NCI-H748 (cell line): Measurements from ENCODE around the gene ZNF701.
"Not testable (repeated sequence)": the region's sequence is repeated elsewhere in the genome, so short reads cannot be mapped to it uniquely, and the experiment has no call there.

Experiments used
- DNase-seq: peaks from one replicate; lab custom pipeline; 2025; ENCODE audit not compliant: unreplicated experiment; lab: John Stamatoyannopoulos, UW

The ZNF701 gene

DNA sequence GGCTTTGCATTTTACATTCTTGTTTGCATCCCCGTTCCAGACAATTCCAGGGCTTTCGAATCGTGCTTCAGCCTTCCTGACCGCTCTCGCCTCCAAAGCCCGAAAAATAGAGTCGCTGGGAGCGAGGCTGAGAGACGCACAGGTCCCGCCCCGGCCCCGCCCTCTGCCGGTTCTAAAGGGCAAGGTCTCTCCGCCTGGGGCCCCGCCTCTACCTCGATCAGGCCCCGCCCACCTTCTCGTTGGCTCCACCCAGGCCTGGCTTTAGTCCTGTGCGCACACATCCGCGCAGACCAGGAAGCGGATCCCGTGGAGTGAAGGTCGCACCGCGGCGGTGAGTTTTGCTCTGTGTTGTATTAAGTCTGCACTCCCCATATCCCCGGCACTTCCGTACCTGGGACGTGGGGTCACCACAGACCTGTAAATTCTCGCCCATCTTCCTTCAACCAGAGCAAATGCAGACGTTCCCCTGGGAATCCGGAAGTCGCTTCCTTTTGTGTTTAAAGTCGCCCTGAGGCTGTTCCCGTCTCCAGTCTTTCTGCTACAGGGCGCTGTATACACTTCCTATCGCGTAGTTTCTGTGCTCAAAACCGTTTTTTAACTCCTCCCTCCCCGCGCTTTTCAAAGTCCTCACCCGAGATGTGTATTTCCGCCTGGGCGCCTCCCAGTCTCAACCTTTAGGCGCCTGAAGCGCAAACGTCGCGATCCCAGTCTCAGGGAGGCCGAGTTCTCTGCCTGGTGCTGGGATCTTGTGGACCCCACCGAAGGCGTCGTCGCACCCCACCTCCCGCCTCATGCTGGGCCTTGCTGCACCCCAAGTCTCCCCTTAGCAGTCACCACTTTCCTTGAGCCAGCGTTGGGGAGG, at the start of gene ZNF701:
ZNF701 (plus strand) TSS at position 288 of the 862 bp plus-strand sequence. CDS start 3,861 bp downstream, outside the sequence.
- peak; percentile 94 for DNase-seq

DNA sequence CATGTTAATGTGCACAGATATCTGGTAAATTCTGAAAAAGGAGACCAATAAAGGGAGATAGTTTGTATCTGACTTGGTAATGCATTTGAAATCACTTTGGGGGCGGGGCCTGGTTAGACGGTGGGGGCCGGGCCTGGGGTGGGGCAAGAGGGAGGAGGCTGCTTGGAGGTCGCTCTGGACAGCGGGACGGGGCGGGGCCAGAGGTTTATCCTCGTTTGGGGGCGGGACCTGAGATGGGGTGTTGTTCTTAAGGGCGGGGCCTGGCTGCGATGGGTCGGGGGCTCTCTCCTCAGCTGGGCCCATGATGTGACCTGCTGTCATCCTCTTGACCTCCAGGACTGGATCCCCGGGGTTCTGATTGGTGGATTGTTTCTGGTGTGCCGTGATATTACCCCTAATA, 47.5 kb upstream of the ZNF701 start:
- DNase-seq: no peak

DNA sequence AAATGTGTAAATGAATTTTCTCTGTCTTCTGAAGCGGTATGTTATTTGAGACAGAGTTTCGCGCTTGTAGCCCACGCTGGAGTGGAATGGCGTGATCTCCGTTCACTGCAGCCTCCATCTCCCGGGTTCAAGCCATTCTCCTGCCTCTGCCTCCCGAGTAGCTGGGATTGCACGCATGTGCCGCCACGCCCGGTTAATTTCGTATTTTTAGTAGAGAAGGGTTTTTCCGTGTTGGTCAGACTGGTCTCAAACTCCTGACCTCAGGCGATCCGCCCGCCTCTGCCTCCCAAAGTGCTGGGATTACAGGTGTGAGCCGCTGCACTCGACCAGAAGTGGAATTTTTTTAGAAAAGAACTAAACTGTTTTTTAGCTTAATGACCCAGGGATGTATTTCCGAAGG, 46.0 kb upstream of the ZNF701 start:
- no peak for DNase-seq

DNA sequence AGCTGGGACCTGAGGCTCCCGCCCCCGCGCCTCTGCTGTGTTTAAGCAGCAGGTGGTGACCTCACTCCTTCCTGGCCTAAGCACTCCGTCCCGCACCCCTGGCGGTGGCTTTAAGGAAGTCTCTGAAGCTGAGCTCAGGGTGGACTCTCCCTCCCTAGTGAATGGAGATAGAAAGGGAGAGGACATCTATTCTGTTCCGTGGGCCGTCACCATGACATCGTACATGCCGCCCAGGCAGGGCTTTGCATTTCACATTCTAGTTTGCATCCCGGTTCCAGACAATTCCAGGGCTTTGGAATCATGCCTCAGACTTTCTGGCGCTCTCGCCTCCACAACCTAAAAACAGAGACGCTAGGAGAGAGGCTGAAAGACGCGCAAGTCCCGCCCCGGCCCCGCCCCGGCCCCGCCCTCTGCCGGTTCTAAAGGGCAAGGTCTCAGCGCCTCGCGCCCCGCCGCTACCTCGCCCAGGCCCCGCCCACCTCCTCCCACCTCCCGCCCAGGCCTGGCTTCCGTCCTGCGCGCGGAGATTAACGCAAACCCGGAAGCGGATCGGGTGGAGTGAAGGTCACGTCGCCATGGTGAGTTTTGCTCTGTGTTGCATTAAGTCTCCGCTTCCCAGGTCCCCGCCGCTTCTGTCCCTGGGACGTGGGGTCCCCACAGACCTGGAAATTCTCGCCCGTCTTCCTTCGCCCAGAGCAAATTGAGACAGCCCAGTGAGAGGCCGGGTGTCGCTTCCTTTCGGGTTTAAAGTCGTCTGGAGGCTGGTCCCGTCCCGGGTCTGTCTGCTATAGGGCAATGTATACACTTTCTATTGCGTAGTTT, 42.7 kb upstream of the ZNF701 start, which contains the start of gene ZNF808:
ZNF808 (plus strand) TSS at position 535 of the 822 bp plus-strand sequence. CDS start 15,617 bp downstream, outside the sequence.
- peak; percentile 96 for DNase-seq

DNA sequence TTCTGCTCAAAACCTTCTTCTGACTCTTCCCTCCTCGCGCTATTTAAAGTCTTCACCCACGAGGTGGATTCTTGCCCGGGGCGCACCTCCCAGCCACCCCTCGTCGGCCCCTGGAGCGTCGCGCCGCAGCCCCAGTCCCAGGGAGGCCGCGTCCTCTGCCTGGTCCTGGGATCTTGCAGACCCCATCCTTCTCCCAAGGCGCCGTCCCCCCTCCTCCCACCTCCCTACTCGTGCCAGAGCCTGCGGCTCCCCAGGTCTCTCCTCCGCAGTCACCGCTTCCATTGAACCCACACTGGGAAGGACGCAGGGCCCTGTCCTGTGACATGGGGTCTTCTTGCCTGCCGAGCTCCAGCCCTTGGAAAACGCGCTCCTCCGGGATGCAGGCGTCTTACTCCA, 42.1 kb upstream of the ZNF701 start:
- no peak for DNase-seq

DNA sequence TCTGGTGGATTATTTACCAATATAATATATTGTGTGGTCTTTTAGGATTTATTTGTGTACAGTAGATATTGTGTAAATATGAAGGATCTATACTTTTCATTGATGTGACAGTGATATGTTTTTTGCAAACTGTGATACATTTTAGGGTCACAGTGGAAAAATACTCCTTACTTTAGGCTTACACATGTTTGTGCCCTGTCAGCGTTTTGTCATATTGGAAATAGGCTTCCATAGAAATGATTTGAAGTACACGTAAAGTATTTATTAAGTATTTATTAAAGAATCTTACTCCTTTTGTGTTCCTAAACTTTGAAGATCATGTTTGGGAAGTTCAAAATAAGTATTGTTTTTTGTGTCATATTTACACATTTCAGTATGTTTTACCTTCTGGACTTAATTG, 37.6 kb upstream of the ZNF701 start:
- no peak for DNase-seq

DNA sequence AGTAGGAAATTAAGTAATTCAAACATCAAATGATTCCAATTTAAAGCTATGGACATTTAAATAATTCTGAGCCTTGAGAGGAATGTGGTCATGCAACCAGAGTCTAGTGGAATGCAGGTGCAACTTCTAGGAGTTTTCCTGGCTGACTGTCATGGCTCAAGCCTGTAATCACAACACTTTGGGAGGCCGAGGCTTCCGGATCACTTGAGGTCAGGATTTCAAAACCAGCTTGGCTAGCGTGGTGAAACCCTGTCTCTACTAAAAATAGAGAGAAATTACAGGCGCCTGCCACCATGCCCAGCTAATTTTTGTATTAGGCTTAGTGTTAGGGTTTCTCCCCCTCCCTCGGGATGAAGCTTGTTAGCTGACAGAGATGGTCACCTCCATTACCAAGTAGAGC, 36.2 kb upstream of the ZNF701 start:
- no peak for DNase-seq

DNA sequence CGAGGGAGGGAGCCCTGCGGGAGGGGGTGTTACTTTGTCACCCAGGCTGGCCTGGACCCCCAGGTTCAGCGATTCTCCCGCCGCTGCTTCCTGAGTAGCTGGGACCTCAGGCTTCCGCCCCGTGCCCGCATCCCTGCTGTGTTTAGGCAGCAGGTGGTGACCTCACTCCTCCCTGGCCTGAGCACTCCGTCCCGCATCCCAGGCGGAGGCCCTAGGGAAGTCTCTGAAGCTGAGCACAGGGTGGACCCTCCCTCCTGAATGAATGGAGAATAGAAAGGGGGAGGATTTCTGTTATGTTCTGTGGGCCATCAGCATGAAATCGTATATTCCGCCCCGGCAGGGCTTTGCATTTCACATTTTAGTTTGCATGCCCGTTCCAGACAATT, 34.7 kb upstream of the ZNF701 start:
- not testable (repeated sequence) for DNase-seq

DNA sequence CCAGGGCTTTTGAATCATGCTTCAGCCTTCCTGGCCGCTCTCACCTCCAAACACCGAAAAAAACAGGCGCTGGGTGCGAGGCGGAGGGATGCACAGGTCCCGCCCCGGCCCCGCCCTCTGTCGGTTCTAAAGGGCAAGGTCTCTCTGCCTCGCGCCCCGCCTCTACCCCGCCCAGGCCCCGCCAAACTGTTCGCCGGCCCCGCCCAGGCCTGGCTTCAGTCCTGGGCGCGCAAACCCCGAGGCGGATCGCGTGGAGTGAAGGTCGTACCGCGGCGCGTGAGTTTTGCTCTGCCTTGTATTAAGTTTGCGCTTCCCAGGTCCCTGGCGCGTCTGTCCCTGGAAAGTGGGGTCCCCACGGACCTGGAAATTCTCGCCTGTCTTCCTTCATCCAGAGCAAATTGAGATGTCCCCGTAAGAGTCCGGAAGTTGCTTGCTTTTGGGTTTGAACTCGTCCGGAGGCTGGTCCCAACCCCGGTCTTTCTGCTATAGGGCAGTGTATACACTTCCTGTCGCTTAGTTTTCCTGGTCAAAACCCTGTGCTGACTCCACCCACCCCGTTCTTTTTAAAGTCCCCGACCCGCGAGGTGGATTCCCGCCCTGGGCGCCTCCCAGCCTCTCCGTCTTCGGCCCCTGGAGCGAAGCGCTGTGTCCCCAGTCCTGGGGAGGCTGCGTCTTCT, 34.2 kb upstream of the ZNF701 start:
- peak; percentile 83 for DNase-seq

DNA sequence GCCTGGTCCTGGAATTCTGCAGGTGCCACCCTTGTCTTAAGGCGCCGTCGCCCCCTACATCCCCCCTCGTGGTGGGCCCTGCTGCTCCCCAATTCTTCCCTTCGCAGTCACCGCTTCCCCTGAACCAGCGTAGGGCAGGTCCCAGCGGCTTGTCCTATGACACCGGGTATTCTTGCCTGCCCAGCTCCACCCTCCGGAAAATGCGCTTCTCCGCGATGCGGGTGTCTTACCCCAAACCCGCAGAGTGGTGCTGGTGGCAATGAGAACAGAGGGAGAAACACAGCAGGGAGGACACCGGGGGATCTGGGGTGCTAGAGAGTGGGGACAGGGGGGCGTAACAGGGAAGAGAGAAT, 33.7 kb upstream of the ZNF701 start:
- no peak for DNase-seq

DNA sequence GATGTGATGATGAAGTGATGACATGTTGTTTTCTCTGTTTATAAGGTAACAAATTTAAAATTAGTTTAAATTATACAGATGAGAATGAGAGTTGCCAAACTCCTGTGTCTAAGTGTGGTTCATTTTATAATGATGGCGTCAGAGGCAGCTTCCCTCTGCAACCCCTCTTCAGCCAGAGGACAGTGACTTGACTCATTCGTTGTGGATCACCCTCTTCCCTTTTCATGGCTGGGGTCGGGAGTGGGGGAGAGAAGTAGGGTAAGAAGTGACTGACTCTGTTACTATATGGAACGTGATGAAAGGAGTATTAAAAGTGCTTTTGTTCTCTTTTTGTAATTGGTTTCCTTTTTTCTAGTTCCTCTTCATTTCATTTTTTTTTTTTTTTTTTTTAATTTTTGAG, 31.3 kb upstream of the ZNF701 start:
- DNase-seq: not testable (repeated sequence)

DNA sequence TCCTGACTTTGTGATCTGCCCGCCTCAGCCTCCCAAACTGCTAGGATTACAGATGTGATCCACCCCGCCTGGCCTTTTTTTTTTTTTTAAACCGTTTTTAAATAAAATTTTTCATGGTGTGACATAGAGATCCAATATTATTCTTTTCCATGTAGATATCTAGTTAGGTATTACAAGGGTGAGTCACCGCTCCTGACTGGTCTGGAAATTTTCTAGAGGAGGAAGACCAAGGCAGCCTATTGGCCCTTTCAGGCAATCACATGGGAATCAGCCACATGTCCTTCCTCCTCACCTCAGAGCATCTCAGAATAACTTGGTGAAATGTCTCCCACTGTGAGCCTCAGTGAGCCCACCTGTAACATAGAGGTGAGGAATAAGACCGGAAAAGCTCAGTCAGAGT, 28.9 kb upstream of the ZNF701 start:
- DNase-seq: not testable (repeated sequence)

DNA sequence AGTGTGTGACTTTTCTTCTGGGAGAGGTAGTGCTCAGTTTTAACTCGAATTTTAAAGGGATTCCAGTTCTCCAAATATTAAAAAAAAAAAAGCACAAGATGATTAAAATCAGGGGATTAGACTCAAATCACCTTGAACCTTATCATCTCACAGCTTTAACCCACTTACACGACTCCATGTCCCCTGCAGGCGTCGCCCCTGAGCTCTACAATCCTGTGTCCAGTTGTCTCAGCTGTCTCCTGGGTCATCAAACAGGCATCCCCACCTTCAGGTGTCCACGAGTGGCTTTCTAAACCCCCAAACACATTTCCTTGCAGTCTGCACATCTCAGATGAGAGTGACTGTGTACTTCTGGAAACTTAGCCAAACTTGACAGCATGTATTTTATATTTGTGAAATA, 28.5 kb upstream of the ZNF701 start:
- DNase-seq: no peak

DNA sequence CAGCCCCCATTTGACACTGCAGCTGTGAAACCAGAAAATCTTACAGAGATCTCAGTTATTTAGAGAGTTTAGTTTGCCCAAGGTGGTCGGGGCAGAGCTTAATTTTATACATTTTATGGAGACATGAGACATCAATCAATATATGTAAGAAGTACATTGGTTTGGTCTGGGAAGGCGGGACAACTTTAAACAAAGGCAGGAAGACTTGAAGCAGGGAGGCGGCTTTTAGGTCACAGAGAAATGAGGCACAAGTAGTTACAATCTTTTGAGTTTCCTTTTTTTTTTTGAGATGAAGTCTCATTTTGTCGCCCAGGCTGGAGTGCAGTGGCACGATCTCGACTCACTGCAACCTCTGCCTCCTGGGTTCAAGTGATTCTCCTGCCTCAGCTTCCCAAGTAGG, 27.5 kb upstream of the ZNF701 start:
- not testable (repeated sequence) for DNase-seq

DNA sequence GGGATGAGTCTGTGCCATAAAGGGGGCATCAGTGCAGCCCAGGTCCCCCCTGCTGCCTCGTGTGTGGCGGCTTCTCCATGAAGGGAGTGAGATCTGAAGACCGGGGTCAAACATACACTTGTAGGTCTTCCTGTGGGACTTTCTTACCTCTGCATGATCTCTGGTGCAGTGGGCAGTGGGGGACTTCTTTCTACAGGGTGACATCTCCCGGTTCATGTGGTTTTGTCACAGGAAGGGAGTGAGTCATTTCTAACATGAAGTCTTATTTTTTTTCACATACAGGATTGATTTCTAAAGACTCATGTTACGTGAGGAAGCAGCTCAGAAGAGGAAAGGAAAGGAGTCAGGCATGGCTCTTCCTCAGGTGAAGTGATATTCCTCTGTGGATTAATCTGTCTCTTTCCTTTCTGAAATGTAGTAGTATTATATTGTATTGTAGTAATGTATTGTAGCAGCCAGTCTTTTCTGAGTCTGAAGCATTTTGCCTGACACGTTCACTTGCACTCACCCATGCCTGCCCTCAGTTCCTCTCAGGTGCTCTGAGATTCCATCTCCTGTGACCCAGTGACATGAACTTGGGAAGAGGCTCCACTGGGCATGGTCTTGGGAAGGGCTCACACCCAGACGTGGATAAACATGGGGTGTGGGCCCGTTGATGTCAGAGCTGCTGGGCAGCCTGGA, 27.0 kb upstream of the ZNF701 start:
- no peak for DNase-seq

DNA sequence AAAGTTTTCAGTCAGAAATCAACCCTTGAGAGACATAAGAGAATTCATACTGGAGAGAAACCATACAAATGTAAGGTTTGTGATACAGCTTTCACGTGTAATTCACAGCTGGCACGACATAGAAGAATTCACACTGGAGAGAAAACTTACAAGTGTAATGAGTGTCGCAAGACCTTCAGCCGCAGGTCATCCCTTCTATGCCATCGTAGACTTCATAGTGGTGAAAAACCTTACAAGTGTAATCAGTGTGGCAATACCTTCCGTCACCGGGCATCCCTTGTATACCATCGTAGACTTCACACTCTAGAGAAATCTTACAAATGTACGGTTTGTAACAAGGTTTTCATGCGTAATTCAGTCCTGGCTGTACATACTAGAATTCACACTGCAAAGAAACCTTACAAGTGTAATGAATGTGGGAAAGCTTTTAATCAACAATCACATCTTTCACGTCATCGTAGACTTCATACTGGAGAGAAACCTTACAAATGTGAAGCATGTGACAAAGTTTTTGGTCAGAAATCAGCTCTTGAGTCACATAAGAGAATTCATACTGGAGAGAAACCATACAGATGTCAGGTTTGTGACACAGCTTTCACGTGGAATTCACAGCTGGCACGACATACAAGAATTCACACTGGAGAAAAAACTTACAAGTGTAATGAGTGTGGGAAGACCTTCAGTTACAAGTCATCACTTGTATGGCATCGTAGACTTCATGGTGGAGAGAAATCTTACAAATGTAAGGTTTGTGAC, 15.7 kb upstream of the ZNF701 start:
- DNase-seq: no peak

DNA sequence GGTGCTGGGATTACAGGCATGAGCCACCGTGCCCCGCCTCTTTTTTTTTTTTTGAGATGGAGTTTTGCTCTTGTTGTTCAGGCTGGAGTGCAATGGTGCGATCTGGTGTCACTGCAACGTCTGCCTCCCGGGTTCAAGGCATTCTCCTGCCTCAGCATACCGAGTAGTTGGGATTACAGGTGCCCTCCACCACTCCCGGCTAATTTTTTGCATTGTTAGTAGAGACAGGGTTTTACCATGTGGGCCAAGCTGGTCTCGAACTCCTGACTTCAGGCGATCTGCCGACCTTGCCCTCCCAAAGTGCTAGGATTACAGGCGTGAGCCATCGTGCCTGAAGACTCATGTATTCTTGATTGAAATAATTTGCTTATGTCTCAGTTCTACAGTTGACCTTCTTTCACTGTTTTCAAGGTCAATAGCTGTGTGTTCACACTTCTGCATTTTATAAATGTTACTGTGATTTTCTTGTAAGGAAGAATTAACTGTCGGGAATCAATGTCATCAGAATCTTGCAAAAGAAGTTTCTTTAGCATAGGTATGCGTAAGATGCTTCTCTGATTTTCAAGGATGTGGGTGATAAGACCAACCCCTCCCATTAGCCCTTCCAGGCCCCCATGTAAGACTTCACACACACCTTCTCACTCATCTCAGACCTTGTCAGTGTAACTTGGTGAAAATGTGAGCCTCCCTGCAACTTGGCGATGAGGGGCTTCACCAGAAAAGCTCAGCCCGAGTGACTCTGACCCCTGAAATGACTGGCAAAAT, 12.7 kb upstream of the ZNF701 start:
- DNase-seq: no peak

DNA sequence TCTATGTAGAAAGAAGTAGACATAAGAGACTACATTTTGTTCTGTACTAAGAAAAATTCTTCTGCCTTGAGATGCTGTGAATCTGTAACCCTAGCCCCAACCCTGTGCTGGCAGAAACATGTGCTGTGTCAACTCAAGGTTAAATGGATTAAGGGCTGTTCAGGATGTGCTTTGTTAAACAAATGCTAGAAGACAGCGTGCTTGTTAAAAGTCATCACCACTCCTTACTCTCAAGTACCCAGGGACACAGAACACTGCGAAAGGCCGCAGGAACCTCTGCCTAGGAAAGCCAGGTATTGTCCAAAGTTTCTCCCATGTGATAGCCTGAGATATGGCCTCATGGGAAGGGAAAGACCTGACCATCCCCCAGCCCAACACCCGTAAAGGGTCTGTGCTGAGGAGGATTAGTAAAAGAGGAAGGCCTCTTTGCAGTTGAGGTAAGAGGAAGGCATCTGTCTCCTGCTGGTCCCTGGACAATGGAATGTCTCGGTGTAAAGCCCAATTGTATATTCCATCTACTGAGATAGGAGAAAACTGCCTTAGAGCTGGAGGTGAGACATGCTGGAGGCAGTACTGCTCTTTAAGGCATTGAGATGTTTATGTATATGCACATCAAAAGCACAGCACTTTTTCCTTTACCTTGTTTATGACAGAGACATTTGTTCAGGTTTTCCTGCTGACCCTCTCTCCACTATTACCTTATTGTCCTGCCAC, 11.2 kb upstream of the ZNF701 start:
- not testable (repeated sequence) for DNase-seq

DNA sequence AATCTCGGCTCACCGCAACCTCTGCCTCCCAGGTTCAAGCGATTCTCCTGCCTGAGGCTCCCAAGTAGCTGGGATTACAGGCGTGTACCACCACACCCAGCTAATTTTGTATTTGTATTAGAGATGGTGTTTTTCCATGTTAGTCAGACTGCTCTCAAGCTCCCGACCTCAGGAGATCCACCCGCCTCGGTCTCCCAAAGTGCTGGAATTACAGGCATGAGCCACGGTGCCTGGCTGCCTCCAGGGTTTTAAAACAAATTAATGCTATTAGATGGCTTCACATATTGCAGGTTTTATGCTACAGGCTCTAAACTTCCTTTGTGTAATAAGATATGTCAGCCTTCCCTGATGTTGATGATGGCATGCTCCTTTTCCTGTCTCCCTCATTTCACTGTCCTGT, 8.5 kb upstream of the ZNF701 start:
- not testable (repeated sequence) for DNase-seq
